ENCODE results near the gene SLC8A3. TPM values are rescaled to one million over a fixed set of nuclear protein-coding genes. Genes with fewer than 3 reads are reported as not detected.

SLC8A3 gene
- total RNA-seq (2022; extraction: Qiagen RNA extraction), result 0.02 TPM in 1 of 5 replicates, not detected in the others

GRCh38 chr14:70188659-70189455 is at the start of gene SLC8A3:
SLC8A3 (minus strand) TSS chr14:70188951; CDS start chr14:70168422, 20,529 bp downstream.

Other genes with a start within 250 kb of the SLC8A3 start
- 54.2 to 70.3 TPM (median 60.6 TPM) in 5 replicates for gene COX16, start 170.7 kb upstream of the SLC8A3 start, total RNA-seq (2022; extraction: Qiagen RNA extraction)
- gene SYNJ2BP, start 228.1 kb upstream of the SLC8A3 start, total RNA-seq (2022; extraction: Qiagen RNA extraction), result 8.2 to 11.7 TPM (median 11.2 TPM) in 5 replicates